Stimulated activated CD4-positive, alpha-beta T cell treated with anti-CD3 and anti-CD28 coated beads, Interleukin-4, amount 100 ng/mL, for 4 hours (primary cell): ENCODE results near the gene RAB33A.
"Not testable (repeated sequence)": the region's sequence is repeated elsewhere in the genome, so short reads cannot be mapped to it uniquely, and the experiment has no call there.

ENCODE experiments used
- DNase-seq, 2 experiments: peaks; one replicate each; pipeline ENCODE4 v3.0.0-alpha.2; 2020

The RAB33A gene

DNA sequence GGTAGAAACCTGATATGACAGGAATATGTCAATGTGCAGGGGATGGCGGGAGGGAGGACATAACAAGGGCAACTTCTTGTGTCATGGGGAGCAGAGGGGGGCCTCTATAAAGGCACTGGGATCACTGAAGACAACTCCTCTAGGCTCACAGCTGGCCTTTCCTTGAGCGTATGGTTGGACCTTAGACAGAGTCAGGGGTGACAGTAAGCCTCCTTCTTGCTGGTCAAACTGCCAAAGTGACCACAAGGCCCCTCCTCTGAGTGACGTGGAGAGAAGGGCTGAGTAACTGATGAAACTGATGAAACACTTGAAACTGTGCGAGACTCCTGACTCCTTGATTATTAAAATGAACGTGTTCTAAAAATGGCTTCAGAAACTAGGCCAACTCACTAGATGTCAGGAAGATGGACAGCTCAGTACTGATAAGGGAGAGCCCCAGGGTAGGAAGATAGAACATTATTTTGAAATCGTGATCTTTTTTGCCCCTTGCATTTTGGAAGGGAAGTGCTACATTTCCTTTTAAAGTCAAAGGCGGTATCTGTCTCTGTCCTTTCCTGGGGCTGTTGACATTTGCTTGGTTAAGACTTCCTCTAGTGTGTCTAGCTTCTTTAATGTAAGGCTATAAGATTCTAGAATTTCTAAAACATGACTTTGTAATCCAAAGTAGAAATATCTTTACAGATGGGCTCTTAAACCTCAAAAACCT lies 1.6 kb downstream of the RAB33A start:
- no peak for DNase-seq

DNA sequence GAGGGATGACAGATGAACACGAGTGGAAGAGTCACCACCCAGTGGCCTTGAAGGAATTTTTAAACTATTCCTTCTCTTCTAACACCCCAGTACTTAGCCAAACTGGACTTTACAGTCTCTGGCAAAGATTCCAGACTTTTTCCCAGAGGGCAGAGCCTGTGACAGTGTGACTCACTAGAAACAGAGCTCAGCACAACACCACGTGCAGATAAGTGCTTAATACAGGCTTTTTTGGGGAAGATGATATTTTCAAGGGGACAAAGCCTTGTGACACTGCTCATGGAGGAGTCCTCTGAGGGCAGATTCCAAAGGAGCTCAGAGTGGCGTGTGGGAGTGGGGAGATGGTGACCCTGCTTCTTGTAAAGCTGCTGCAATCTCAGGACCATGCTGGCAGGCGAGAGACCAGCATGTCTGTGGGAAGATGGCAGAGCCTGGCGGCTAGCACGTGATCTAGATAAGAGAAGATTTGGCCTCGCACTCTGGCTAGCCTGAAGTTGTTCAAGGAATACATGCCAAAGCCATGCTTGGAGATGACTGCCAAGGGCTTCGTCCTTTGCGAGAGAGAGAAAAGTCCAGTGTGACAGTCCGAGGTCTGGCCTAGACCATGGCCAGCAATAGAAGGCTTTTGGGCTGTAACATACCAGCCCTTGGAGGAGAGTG lies 2.4 kb downstream of the RAB33A start:
- DNase-seq = no peak

GRCh38 chrX:130174937-130175336 lies 3.2 kb downstream of the RAB33A start:
- no peak for DNase-seq

DNA sequence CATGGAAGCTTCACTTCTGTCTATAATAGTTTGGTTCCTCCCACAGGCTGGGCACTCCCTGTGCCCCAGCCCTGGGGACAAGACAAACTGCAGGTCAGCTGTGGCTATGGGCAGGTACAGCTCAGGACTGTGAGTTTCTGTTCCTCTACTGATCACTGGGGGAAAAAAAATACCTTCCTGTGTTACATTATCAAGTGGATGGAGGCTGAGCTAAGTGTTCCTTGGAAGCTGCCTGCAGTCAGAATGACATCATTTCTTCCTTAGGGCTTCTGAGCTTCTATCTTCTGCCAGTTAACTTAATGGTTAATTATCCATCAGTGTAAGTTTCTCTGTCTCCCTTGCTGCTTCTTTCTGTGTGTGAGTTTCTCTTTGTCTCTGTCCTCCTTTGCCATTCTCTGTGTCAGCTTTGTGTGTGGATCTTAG lies 4.6 kb downstream of the RAB33A start:
- DNase-seq = no peak

DNA sequence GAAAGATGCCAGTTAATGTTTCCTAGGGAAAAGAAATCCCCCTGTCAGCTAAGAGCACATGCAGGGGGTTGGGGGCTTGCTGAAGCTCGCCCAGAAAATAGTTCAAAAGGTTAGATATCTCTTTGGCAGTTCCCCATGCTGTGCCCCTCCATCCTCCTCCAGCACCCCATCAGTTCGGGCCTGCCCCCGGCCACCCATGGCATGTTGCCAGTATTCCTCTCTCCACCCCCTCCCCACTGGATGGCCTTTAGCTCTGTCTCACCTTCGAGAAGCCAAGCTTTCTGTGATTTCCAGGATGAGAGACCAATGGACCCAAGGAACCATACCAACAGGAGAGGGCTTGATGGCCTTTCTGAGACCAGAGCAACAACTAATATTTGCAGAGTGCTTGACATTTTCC lies 5.2 kb downstream of the RAB33A start:
- no peak for DNase-seq

DNA sequence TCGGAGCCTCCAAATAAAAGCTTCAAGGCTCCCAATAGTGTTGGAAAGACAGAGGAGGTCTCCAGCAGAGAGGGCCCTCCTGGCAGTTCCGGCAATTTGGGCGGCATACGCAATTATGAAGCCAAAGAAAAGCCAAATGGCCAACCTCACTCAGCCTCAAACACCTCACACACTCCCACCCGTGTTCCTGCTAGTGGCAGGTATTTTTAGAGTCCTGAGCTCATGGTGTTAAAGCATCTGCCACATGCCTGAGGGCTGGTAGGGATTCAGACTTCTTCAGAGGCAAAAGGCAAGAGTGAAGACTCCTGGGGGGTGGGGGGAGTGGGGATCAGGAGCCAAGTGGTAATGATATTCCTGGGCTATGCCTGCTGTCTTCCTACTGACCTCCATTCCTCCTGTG lies 7.4 kb downstream of the RAB33A start:
- DNase-seq = no peak

DNA sequence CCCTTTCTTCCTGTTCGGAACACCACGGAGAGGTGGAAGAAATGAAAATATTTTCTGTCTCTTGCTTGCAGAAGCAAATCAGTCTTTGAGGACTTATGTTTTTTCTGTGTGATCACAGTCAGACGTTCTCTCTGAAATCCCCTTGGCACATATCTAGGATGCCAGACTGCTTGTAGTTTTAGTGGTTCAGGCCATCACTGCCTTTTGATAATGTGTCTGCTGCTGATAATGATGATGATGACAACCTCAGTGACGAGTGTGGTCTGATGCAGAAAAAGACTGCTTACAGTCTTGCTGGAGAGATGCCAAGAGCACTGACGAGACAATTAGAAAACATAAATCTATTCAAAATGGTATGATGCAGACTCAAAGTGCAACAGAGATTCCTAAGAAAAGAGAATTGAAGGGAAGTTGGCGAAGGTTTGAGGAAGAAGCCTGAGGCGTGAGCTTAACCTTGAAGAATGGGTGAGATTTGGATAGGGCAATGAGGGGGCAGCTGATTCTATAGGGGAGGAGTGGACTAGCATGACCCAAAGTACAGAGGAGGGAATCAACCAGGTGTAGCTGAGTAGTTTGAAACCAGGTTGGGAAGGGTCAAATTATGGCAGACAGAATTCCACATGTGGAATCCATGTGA lies 7.9 kb downstream of the RAB33A start:
- no peak for DNase-seq

DNA sequence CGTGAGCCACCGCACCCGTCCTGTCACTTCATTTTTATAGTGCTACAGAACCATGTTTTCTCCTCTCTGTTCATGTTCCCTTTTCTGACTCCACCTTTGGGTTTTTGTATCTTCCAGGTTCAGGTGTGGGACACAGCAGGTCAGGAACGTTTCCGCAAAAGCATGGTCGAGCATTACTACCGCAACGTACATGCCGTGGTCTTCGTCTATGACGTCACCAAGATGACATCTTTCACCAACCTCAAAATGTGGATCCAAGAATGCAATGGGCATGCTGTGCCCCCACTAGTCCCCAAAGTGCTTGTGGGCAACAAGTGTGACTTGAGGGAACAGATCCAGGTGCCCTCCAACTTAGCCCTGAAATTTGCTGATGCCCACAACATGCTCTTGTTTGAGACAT lies 12.4 kb downstream of the RAB33A start:
- DNase-seq = no peak

DNA sequence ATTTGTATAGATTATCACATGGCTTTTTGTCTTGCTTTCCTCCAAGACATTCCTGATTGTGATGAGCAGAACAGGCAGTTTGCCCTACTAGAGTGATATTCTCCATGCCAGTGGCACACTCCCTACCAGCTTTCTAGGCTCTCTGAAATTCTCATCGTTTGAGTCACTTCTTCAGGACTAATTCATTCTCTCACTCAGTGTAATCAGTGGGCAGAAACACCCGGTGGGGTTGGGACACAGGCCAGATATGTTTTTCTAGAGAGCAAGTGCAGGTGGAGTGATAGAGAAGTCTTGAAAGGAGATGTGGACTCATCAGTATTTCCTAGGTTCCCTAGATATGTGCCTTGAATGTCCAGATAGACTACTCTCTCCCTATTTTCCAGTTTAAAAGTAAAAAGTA lies 13.1 kb downstream of the RAB33A start:
- no peak for DNase-seq

DNA sequence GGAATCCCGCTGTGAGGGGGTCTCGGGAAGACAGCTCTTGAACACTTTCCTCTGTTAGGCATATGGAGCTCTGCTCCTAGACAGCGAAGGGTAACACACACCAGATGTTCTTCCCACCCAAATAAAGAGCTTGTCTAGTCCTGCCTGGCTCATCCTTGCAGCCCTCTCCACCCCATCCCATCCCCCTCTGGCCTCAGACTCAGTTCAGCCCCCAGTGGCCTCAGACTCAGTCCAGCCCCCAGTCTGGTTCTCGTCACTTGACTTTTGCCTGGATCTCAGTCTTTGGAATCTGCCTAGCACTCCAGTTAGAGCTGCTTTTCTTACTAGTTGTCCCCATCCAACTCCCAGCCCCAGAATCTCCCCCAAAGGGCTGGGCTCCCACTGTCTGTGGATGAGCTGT lies 14.9 kb downstream of the RAB33A start:
- DNase-seq = no peak

DNA sequence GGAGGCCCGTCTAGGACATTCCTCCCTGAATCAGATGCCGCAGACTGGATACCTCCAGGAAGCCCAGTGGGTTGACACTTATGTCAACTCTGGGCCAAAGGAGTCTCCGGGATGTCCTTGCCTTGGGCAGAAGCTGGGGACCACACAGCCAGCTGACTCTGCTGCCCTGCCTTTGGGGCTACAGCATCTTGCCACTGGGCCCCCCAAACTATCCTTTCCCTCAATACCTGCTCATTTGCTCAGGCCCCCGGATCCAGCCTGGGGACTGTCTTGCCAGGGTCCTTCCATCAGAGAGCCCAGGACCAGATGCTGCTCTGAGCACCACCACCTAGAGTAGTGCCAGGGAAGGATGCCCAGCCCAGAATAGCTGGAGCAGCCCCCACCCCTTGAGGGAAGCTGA lies 19.0 kb downstream of the RAB33A start:
- DNase-seq = no peak

GRCh38 chrX:130196466-130196865 lies 24.7 kb downstream of the RAB33A start:
- no peak for DNase-seq

- DNase-seq = no peak
Observed at GRCh38 chrX:130197464-130197863, 25.7 kb downstream of the RAB33A start.

GRCh38 chrX:130204647-130205046 lies 32.9 kb downstream of the RAB33A start:
- DNase-seq = no peak

- DNase-seq = no peak
Observed at GRCh38 chrX:130211415-130212186, 39.8 kb downstream of the RAB33A start.

GRCh38 chrX:130212371-130212770 lies 40.6 kb downstream of the RAB33A start:
- no peak for DNase-seq

GRCh38 chrX:130213376-130213775 lies 41.6 kb downstream of the RAB33A start:
- no peak for DNase-seq

DNA sequence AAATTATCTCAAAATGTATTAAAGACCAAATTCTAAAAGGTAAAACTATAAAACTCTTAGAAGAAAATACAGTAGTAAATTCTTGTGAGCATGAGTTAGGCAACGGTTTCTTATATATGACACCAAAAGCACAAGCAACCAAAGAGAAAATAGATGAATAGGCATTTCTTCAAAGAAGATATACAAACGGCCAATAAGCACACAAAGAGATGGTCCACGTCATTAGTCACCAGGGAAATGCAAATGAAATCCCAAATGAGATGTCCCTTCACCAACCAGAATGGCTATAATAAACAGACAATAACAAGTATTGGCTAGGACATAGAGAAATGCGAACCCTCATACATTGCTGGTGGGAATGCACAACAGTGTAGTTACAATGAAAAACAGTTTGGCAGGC lies 44.6 kb downstream of the RAB33A start:
- no peak for DNase-seq

- DNase-seq = no peak
Observed at GRCh38 chrX:130224810-130225209, 53.0 kb downstream of the RAB33A start.

GRCh38 chrX:130228871-130229270 lies 57.1 kb downstream of the RAB33A start:
- no peak for DNase-seq

DNA sequence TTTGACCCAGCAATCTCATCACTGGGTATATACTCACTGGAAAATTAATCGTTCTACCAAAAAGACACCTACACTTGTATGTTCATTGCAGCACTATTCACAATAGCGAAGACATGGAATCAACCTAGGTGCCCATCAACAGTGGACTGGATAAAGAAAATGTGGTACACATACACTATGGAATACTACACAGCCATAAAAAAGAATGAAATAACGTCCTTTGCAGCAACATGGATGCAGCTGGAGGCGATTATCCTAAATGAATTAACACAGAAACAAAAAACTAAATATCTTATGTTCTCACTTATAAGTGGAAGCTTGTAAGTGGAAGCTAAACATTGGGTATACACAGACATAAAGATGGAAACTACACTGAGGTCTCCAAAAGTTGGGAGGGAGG lies 59.4 kb downstream of the RAB33A start:
- not testable (repeated sequence) for DNase-seq
